Suprapubic skin (tissue), 3 donors: ENCODE results near the gene PLA2G4F.

Source experiments
- CTCF ChIP-seq, 2 donors: fragments of 200-600 bp in 1 of 2; fragments of 450-650 bp in 1 of 2; sonication (generic) in 1 of 2; IDR thresholded peaks; one replicate each; pipeline ENCODE4 v1.5.1; 2016 to 2019; ENCODE audit warnings: antibody characterized with exemption in 2 of 2, mild to moderate bottlenecking in 1 of 2, moderate library complexity in 1 of 2
- EP300 ChIP-seq: sonication (generic); formaldehyde crosslinking; IDR thresholded peaks from one replicate; pipeline ENCODE4 v1.6.1; 2017; ENCODE audit warnings: antibody characterized with exemption
- POLR2A ChIP-seq, 2 donors: fragments of 450-650 bp; IDR thresholded peaks; one replicate each; pipeline ENCODE4 v1.6.1; 2017; ENCODE audit warnings: antibody characterized with exemption in 2 of 2, mild to moderate bottlenecking in 2 of 2, moderate library complexity in 2 of 2

DNA sequence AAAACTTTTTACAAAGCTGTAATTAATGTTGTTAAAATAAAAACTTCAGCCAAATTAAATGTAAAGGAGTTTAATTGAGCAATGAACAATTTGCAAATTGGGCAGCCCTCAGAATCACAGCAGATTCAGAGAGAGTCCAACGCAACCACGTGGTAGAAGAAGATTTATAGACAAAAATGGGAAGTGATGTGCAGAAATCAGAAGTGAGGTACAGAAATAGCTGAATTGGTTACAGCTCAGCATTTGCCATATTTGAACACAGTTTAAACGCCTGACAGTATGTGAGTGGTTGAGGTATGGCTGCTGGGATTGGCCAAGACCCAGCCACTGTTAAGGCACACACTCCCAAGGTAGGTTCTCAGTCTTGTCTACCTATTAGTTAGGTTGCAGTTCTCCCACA, 47.6 kb downstream of the PLA2G4F start:
- TF ChIP-seq EP300, result no peak
- TF ChIP-seq CTCF (IDR thresholded peaks at IDR 0.05), result no peak
- TF ChIP-seq POLR2A (IDR thresholded peaks at IDR 0.05), result no peak
